ENCODE measurements around the gene ERC1.
"Not testable (repeated sequence)": the region's sequence is repeated elsewhere in the genome, so short reads cannot be mapped to it uniquely, and the experiment has no call there.

ERC1 gene

DNA sequence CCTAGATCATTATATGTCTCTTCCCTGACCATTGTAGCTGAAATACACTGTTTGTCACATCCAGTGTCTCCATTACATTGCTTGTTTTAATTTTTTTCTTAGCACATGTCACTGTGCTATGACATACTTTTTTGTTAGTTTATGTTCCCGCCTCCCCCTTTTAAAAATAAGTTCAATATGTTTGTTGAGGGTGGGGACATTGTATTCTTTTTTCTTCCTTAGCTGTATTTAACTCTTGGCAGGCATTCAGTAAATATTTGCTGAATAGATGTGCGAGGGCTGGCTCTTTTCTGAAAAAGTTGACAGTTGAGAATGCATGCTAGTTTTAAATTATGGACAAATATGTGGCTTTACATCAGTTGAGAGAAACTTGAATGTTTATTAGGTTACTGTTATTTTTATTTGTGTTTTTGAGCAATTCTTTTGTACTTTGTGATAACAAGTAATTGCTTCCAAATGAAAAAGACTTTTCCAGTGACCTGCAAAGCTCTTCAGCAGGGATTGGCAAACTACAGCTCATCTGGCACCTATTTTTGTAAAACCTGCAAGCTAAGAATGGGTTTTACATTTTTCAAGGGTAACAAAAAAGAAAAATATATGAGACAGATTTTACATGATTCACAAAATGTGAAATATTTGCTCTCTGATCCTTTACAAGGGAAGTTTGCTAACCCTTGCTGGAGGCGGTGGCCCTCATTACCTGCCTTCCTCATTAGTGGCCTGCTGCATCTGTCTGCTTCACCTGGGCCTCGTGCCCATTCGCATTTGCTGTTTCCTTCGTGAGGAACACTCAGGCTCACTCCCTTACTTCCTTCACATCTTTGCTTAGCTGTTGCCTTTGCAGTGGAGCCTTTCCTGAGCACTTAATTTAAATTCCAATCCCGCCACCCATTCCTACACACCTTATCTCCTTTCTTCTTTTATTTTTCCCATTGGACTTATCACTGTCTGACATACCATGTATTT, 229.4 kb downstream of the ERC1 start:
- no peak for DNase-seq (ENCODE audit: low read depth in 2 of 2)

DNA sequence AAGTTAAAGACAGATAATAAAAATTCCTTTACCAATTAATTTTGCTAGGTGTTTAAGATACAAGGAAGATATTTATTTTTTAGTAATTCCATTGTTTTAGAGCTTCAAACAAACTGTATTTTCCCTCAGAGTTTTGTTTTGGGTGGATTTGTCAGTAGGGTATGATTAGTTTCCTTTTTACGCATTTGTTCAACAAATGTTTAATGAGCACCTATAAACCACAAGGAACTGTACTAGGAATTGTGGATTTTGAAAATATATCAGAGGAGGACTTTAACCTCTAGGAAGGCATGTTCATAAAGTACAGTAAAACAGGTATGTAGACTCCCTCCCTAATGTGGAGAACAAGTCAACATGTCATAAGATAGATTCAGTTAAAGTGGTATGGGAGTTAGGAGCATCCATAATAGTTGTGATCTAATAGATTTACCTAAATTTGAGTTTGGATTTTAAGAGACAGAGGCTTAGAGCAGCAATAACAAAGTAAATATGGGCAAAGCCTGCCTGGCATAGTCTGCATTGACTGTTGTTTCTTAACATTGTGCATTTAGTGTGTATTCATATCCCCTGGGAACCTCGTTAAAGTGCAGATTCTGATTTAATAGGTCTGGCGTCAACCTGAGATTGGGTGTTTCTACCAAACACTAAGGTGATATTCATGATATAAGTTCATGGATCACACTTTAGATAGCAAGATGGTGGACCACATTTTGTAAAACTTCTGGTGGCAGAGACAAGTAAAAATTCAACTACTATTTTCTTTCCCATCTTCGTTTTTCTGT, 232.0 kb downstream of the ERC1 start:
- DNase-seq (ENCODE audit: low read depth in 2 of 2): no peak

DNA sequence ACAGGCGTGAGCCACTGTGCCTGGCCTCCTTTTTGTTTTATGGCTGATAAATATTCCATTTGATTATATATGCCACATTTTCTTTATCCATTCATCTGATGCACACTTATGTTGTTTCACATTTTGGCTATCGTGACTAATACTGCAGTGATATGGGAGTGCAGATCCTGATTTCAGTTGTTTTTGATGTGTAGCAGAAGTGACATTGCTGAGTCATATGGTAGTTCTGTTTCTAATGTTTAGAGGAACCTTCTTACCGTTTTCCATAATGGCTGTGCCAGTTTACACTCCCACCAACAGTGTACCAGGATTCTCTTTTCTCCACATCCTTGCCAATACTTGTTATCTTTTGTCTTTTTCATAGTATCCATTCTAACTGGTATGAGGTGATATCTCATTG, 235.9 kb downstream of the ERC1 start:
- no peak for DNase-seq (ENCODE audit: low read depth in 2 of 2)

DNA sequence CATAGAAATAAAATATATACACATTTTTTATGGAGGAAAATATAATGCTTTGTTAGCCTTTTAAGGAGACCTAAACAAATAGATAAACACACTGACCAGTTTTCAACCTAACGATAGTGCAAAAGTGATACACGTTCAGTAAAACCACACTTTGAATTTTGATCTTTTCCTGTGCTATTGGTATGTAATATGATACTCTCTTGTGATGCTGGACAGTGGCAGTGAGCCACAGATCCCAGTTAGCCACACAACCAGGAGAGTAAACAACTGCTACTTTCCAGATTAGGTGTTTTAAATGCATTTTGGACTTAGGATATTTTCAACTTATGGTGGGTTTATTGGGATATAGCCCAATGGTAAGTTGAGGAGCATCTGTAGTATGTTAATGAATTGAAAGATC, 243.1 kb downstream of the ERC1 start:
- DNase-seq (ENCODE audit: low read depth in 2 of 2): no peak

DNA sequence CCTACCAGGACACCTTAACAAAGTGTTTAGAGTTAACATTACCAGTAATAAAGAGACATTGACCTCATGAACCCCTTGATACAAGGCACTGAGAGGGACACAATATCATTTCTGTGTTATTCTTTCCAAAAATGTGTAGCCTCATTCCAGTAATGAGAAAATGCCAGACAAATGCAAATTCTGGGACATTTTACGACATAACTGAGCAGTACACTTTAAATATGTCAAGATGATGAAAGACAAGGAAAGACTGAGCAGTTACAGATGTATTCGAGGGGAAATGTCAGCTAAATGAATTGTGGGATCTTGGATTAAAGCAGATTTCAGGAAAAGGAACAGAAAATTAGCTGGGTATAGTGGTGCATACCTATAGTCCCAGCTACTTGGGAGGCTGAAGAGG, 255.6 kb downstream of the ERC1 start:
- DNase-seq (ENCODE audit: low read depth in 2 of 2): no peak

DNA sequence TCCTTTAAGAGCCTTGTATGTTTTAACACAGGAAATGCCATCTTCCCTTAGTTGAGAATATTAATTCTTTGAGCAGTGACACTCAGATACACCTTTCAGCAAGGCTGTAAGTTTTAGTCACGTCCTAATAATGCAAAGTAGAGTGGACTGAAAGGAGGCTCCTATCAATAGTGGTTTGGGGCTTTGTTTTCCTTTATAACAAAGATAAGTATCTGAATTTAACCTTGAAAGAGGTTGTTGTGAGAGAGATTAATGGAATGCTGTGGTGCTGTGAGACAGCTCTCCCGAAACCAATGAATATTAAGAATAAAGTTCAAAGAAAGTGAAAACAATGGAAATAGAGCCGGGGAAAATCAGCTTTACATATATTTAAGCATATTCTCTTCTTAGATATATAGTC, 259.6 kb downstream of the ERC1 start:
- DNase-seq (ENCODE audit: low read depth in 2 of 2): no peak

DNA sequence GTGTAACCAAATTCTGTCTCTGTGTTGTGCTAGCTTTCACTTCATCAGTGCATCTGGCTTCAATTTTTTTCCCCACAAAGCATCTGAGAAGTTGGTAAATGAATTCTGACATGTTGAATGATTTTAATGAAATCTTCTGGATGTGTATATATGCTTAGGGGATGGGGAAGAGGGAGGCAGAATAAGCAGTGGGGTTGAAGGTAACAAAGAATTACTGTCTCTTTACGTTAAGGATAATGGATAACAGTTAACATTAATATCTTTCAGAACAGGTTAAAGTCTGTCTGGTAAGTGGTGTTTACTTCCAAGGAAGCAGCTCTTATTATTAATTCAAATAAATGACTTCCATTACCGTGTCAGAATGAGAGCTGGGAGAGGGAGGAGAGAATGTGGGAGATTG, 261.7 kb downstream of the ERC1 start:
- DNase-seq (ENCODE audit: low read depth in 2 of 2): no peak

DNA sequence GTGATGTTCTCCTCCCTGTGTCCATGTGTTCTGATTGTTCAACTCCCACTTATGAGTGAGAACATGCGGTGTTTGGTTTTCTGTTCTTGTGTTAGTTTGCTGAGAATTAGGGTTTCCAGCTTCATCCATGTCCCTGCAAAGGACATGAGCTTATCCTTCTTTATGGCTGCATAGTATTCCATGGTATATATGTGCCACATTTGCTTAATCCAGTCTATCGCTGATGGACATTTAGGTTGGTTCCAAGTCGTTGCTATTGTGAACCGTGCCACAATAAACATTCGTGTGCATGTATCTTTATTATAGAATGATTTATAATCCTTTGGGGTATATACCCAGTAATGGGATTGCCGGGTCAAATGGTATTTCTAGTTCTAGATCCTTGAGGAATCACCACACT, 264.1 kb downstream of the ERC1 start:
- DNase-seq (ENCODE audit: low read depth in 2 of 2): not testable (repeated sequence)

DNA sequence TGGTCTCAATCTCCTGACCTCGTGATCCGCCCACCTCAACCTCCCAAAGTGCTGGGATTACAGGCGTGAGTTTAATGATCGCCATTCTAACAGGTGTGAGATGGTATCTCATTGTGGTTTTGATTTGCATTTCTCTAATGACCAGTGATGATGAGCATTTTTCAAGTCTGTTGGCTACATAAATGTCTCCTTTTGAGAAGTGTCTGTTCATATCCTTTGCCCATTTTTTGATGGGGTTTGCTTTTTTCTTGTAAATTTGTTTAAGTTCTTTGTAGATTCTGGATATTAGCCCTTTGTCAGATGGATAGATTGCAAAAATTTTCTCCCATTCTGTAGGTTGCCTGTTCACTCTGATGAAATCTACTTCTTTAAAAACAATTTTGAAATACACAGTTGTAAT, 264.8 kb downstream of the ERC1 start:
- not testable (repeated sequence) for DNase-seq (ENCODE audit: low read depth in 2 of 2)

DNA sequence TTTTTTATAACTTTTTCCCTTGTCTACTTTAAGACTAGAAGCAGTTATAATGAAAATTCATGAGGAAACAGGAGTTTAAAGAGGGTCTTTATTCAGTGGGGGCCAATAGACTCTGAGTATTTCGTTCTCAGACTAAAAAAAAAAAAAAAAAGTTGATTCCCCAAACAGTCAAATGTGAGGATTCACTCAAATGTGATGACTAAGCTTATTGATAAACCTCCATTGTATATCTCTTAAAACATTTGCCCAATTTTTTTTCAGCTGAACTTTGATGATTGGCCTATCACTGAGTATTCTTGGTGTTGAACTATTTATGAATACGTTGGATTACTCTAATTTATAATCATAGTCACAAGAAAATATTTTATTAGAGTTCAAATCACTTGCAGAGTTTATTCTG, 265.3 kb downstream of the ERC1 start:
- no peak for DNase-seq (ENCODE audit: low read depth in 2 of 2)

DNA sequence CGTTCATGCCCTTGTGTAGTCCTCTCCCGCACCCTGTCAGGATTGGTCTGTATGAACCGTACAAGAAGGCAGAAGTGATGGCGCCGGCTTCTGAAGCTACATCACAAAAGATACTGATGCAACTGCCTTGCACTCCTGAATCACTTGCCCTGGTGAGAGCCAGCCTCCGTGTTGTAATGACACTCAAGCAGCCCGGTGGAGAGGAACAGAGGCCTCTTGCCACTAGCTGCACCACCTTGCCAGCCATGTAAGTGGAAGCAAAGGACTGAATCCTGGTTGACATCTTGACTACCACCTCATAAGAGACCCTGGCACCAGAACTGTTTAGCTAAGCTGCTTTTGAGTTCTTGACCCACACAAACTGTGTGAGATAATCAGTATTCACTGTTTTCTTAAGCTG, 266.0 kb downstream of the ERC1 start:
- DNase-seq (ENCODE audit: low read depth in 2 of 2): no peak

DNA sequence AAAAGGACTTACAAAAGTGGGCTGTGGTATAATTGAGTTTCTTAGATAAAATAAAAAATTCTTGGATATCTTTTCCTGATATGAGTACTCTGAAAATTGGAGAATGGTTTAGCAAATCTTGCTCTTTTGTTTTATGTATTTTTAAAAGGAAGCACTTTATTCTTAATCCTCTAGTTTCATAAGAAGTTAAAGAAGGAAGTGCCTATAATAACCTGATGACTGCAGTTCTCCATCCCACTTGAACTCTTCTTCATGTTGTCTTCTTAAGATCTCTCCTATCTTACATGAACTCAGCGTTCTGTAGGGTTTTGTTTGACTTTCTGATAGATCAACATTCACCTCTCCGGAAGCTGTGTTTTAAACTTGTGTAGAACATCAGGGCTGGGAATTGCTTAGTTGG, 271.0 kb downstream of the ERC1 start:
- DNase-seq (ENCODE audit: low read depth in 2 of 2): no peak

DNA sequence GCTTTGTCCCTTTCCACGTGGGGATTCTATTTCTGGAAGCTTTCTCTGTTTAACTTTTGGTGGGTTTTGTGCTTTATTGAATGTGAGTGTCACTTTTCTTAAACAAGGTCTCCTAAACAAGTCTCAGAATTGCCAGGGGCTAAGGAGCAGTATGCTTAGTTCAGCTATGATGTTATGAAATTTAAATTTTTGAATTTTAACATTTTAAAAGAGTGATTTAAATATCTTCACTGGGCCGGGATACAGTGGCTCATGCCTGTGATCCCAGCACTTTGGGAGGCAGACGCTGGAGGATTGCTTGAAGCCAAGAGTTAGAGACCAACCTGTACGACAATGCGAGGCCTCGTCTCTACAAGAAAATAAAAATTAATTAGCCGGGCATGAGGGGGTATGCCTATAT, 276.2 kb downstream of the ERC1 start:
- no peak for DNase-seq (ENCODE audit: low read depth in 2 of 2)

DNA sequence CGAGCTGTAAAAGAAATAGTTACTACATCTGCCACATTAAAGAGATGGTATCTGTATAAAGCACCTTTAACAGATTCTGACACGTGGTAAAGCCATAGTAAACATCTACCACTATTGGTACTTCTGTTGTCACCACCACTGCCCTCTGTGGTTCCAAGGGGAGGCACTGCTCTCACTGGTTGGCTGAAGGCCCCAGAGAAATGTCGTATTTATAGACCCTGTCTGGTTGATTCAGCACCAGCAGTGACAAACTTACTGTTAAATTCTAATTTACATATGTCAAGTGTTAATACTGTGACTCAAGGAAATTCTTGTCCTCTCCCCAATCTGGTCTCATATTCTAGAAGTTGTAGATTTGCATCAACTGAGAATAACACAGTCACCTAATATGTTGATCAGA, 281.1 kb downstream of the ERC1 start:
- DNase-seq (ENCODE audit: low read depth in 2 of 2): no peak

DNA sequence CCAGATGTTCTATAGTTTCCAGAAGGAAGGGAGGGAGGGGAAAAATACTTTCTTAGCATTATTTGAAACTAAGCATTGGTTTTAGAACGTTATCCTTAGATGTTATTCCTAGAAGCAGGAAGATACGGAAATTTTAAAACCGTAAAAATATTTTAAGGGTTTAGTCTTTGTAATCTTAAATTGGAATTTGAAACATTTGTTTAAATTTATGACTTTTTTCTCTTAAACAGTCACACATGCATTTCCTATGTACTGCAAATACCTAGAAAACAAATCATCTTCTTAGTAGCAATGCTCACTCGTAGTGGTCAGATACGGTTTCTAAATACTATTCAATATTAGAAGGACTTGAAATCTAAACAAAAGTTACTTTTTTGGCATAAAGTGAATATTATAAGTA, 282.0 kb downstream of the ERC1 start:
- no peak for DNase-seq (ENCODE audit: low read depth in 2 of 2)

DNA sequence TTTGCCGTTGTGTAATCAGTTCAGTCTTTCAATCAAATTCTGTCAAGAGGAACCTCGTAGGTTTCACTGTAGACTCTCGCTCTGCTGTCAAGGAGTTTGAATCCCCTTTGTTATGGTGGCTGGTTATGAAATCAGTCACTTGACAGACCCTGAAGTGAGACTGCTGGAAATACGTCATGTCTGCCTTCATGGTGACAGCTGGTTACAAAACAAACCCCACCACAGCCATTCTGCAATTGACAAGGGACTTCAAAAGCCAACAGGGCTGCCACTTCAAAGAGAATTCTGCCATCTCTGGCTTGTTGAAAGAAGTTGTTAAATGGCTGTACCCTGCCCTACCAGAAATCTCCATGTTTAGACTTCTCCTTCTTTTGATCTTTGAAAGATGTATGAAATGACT, 286.9 kb downstream of the ERC1 start:
- DNase-seq (ENCODE audit: low read depth in 2 of 2): no peak

DNA sequence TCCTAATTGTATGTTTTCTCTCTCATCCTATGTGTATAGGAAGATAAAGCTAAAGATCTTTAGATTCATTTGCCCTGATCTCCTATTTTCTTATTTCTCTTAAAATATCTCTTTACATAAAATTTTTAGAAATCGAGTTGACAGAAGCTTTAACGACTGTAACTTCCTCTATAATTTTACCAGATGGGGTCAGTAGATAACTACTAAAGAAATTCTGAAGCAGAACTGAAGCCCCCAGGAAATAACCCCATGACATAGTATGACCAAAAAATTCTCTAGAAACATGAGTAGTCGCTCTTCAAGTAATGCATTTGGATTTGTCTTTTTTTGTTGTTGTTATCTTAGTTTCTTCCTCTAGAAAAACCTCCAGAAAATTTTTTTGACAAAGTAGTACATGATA, 288.0 kb downstream of the ERC1 start:
- DNase-seq (ENCODE audit: low read depth in 2 of 2): no peak

DNA sequence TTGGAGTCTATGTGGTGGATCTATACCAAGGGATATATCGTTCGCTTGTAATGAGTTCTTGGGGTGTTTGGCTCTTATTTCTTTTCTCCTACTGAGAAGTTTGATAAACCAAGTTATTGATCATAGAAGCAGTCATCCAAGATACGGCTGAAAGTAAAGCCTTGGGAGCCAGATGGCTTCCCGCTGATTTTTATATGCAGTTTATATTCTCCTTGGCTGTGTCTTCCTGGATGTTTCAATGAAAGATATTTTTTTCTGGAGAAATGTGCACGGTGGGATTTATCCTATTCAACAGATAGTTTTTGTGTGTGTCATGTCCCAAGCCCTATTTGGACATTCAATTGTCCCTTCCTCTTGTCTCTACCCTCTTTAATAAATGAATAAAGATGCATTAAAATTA, 289.0 kb downstream of the ERC1 start:
- no peak for DNase-seq (ENCODE audit: low read depth in 2 of 2)

DNA sequence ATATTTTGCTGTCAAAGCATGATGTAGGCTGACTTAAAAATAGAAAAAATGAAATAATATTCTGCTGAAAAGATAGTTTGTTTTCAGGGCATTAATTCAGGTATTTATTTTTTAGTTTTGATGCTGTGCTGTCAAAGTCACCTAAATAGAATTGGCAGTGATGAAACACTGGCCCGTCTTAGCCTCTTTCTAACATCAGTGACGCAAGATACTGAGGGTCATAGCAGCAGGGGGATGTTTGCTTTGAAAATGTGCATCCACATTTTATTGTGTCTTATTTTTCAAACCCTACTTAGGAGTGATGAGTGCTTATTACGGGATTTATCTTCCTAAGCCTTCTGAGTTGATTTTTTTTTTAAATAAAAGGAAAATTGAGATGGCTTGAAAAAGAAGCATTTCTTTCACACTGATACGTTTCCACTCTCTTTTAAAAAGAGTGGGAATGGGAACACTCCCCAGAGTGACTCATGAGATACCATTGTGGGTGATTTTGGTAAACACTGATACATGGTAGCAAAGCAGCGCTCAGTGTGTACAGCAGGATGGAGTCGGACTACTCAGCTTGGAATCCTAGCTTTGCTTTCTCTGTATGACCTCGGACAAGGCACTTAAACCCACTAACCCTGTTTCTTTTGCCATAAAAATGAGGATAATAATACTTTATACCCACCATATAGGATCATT, 290.8 kb downstream of the ERC1 start:
- no peak for DNase-seq (ENCODE audit: low read depth in 2 of 2)

DNA sequence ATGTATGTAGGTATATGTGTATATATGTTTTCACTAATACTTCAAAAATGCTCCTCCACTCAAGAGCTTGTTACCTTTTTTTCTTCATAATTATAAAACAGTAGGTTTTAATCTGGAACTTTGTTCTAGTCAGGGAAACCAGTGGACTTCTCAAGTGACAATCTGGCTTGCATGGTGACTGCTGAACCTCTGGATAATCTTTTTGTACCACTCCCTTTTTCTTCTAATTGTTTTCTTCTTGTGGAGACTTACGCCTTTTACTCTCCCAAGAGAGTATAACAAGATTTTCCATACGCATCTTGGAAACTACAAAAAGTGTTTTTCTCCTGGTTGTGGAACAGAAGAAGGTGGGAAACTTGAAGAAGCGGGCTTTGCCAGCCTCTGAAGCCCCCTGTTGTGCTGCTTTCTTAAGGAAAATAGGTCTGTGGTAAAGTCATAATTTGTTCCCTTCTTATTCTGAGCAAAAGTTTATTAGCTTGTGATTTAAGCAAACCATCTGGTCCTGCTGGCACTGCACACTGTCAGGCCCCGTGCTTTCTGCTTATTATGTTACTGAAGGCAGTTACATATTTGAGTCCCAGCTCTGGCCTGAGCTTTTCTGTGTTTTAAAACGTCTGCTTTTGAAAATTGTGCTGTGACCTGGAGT, 291.8 kb downstream of the ERC1 start:
- DNase-seq (ENCODE audit: low read depth in 2 of 2): no peak

DNA sequence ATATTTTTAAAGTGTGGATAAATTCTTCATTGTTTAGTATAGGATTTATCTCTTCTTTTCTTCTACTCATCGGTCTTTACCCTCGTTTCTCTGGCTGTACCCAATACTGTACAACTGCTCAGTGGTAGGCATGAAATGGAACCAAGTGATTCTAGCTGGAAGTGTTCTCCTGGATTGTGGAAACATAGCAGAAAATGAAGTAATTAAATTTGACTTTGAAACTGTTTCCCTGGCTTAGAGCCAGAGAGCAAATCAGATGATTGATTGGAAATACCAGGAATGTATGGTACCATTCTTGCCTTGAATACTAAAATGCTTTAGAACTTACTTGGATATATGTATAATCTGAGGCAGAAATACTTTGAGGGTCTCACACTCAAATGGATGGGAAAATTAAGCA, 292.3 kb downstream of the ERC1 start:
- DNase-seq (ENCODE audit: low read depth in 2 of 2): no peak

DNA sequence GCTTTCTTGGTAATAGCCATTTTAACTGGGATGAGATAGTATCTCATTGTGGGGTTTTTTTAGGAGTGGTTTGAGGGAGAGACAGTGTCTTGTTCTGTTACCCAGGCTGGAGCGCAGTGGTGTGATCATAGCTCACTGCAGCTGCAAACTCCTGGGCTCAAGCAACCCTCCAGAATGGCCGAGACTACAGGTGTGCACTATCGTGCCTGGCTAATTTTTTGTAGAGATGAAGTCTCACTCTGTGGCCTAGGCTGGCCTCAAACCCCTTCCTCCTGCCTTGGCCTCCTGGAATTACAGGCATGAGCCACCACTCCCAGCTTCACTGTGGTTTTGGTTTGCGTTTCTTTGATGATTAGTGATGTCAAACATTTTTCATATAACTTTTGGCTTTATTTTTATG, 293.6 kb downstream of the ERC1 start:
- no peak for DNase-seq (ENCODE audit: low read depth in 2 of 2)

All from stimulated activated CD8-positive, alpha-beta memory T cell treated with anti-CD3 and anti-CD28 coated beads, Interleukin-7, amount 100 ng/mL, for 1 hour (primary cell).